ENCODE results near the gene UBAC2.
A peak's percentile ranks its signal among the peaks of the same experiment; 100 is the strongest.

UBAC2 gene

GRCh38 chr13:99316224-99316623 lies 115.6 kb downstream of the UBAC2 start:
- DNase-seq: no peak

- no peak for DNase-seq
These were observed 116.1 kb downstream of the UBAC2 start for GRCh38 chr13:99316657-99317256.

- DNase-seq: peak; percentile 62
These were observed 120.2 kb downstream of the UBAC2 start for GRCh38 chr13:99320693-99321481.

GRCh38 chr13:99321709-99322108 lies 121.1 kb downstream of the UBAC2 start:
- no peak for DNase-seq

GRCh38 chr13:99322297-99323103 lies 121.8 kb downstream of the UBAC2 start:
- DNase-seq: no peak

GRCh38 chr13:99323488-99323887 lies 122.8 kb downstream of the UBAC2 start:
- DNase-seq: no peak

GRCh38 chr13:99326012-99326411 lies 125.4 kb downstream of the UBAC2 start:
- DNase-seq: no peak

- DNase-seq: no peak
These were observed 126.5 kb downstream of the UBAC2 start for GRCh38 chr13:99327126-99327525.

- no peak for DNase-seq
These were observed 127.1 kb downstream of the UBAC2 start for GRCh38 chr13:99327761-99328160.

- no peak for DNase-seq
These were observed 128.8 kb downstream of the UBAC2 start for GRCh38 chr13:99329477-99329876.

GRCh38 chr13:99330942-99331341 lies 130.3 kb downstream of the UBAC2 start:
- no peak for DNase-seq

- no peak for DNase-seq
These were observed 131.2 kb downstream of the UBAC2 start for GRCh38 chr13:99331881-99332293.

- no peak for DNase-seq
These were observed 131.8 kb downstream of the UBAC2 start for GRCh38 chr13:99332456-99332855.

GRCh38 chr13:99334221-99334620 lies 133.6 kb downstream of the UBAC2 start:
- no peak for DNase-seq

- DNase-seq: no peak
These were observed 134.4 kb downstream of the UBAC2 start for GRCh38 chr13:99335087-99335486.

- DNase-seq: no peak
These were observed 134.9 kb downstream of the UBAC2 start for GRCh38 chr13:99335603-99336002.

- no peak for DNase-seq
These were observed 138.6 kb downstream of the UBAC2 start for GRCh38 chr13:99339230-99339721.

- DNase-seq: peak; percentile 32
These were observed 139.2 kb downstream of the UBAC2 start for GRCh38 chr13:99339736-99340397.

GRCh38 chr13:99340638-99341037 lies 140.0 kb downstream of the UBAC2 start:
- no peak for DNase-seq

- no peak for DNase-seq
These were observed 141.5 kb downstream of the UBAC2 start for GRCh38 chr13:99341969-99342722.

GRCh38 chr13:99342723-99343315 lies 142.2 kb downstream of the UBAC2 start:
- DNase-seq: no peak
